ENCODE results near the gene FRMPD4. TPM values are rescaled to one million over a fixed set of nuclear protein-coding genes. Genes with fewer than 3 reads are reported as not detected.

The FRMPD4 gene
- total RNA-seq, 2 experiments from 2014 or later, result not detected

DNA sequence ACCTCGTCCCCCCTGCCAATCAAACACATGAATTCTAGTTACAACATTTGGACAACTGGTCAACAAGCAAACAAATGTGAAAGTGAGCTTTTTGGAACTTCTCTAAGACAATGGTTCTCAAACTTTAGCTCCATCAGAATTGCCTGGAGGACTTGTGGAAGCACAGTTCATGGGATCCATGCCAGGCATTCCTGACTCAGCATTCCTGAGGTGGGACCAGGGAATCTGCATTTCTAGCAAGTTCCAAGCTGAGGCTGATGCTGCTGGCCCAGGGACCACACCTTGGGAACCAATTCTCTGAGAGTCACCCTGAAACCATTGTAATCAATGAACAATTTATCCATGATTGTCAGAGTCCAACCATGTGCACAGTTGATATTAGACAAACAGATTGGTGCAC is 609.2 kb downstream of the FRMPD4 start:
- DNase-seq (no peak), ATAC-seq (no peak)
- no peak overlapping the region for H3K4me3 Mint-ChIP-seq
- no peaks in the 10 kb centered on the region for H3K9me3 Mint-ChIP-seq (ENCODE audit: low read depth)
- no peaks in the 10 kb centered on the region for H3K36me3 Mint-ChIP-seq
- H3K27me3 Mint-ChIP-seq, result no peaks in the 10 kb centered on the region
- CTCF ChIA-PET, result no interaction called here
- H3K27ac Mint-ChIP-seq, result no peak overlapping the region
- no peaks in the 10 kb centered on the region for H3K4me1 Mint-ChIP-seq

DNA sequence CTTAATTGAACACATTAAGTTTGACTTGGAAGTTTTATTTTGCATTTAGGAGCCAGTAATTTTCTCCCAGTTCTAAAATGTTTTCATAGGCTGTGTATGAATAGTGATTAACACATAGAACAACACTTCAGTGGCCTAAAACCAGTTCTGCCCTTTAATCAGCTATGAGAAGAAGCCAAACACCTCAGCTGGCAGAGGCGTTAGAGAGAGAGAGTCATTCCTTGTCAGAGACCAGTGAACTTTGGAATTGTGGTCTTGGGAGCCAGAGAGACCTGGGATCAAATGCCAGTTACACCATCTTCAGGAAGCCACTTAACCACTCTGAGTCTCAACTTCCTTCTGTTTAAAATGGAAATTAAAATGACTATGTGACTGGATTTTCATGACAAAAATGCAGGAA is 613.6 kb downstream of the FRMPD4 start:
- no peaks in the 10 kb centered on the region for H3K9me3 Mint-ChIP-seq (ENCODE audit: low read depth)
- DNase-seq, result no peak
- CTCF ChIA-PET, result interaction anchor here (1.2 kb wide), 1 partner anchor 19 kb away, joined by 3 read pairs; no protein-coding TSS in a partner anchor
- H3K4me3 Mint-ChIP-seq, result no peak overlapping the region
- no peaks in the 10 kb centered on the region for H3K36me3 Mint-ChIP-seq
- H3K27me3 Mint-ChIP-seq, result no peaks in the 10 kb centered on the region
- no peak for ATAC-seq
- H3K27ac Mint-ChIP-seq, result no peak overlapping the region
- peaks cover 1% of the 10 kb centered on the region for H3K4me1 Mint-ChIP-seq

DNA sequence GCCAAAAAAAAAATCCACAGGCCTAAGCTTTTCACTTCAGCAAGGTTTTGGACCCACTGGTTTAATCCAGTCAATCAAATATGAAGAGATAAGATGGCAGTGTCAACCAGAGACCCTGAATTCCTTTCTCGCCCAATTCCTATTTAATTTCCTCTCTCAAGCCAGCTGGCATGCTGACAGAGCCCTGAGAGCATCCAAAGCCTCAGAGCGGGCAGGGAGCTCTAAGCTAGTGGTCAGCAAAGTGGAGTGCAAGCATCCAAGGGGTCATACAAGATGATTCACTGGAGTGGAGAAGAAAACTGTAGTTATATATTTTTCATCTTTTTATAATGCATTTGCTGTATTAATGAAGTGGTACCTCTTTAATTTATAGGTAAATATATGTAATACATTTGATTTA is 615.1 kb downstream of the FRMPD4 start:
- CTCF ChIA-PET, result no interaction called here
- ATAC-seq (no peak), DNase-seq (no peak)
- no peak overlapping the region for H3K4me3 Mint-ChIP-seq
- H3K4me1 Mint-ChIP-seq, result peaks cover 1% of the 10 kb centered on the region
- no peak overlapping the region for H3K27ac Mint-ChIP-seq
- H3K27me3 Mint-ChIP-seq, result peaks cover 5% of the 10 kb centered on the region
- H3K9me3 Mint-ChIP-seq (ENCODE audit: low read depth), result no peaks in the 10 kb centered on the region
- H3K36me3 Mint-ChIP-seq, result no peaks in the 10 kb centered on the region

GRCh38 chrX:12758291-12758690 is 620.0 kb downstream of the FRMPD4 start:
- H3K36me3 Mint-ChIP-seq, result no peaks in the 10 kb centered on the region
- peaks cover 6% of the 10 kb centered on the region for H3K27me3 Mint-ChIP-seq
- peaks cover 1% of the 10 kb centered on the region for H3K4me1 Mint-ChIP-seq
- no peaks in the 10 kb centered on the region for H3K9me3 Mint-ChIP-seq (ENCODE audit: low read depth)
- ATAC-seq, result no peak
- DNase-seq, result no peak
- no peak overlapping the region for H3K4me3 Mint-ChIP-seq
- H3K27ac Mint-ChIP-seq, result no peak overlapping the region
- CTCF ChIA-PET, result interaction anchor here (3.2 kb wide), 1 partner anchor 12 kb away, joined by 26 read pairs; no protein-coding TSS in a partner anchor

DNA sequence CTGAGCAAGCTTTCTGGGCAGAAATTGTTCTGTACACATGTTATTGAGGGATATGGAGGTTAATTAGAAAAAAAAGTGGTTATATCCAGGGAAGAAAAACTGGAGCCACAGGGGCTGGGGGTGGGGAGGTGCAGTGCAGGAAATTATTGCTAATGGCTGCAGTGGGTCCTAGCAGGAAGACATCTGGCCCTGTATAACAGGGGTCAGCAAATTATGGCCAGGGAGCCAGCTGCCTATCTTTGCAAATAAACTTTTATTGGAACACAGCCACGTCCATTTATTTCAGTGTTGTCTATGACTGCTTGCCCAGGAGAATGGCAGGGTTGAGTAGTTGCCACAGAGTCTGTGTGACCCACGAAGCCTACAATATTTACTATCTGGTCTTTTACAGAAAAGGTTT is 629.6 kb downstream of the FRMPD4 start:
- Mint-ChIP-seq H3K27me3 (peaks cover 27% of the 10 kb centered on the region), H3K4me3 (no peak overlapping the region), H3K27ac (no peak overlapping the region), H3K9me3 (ENCODE audit: low read depth) (no peaks in the 10 kb centered on the region), H3K36me3 (no peaks in the 10 kb centered on the region), H3K4me1 (peaks cover 4% of the 10 kb centered on the region)
- ATAC-seq (no peak), DNase-seq (no peak)
- CTCF ChIA-PET, result no interaction called here

DNA sequence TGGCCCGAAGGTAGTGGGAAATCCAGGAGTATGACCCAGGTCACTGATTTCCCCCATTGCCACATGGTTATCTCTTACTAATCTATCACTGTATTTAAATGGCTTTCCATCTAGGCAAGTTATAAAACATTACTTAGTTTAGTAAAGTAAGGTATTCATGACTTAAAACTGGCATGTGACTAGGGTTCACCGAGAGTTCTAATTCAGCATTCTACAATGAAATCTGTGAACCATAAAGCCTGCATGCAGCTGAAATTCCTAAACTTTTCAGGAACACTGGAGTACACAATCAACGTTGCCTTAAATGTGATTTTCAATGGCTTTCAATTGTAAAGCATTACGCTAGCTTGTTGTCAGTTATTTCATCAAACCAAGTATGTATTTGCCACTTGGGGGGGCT is 630.2 kb downstream of the FRMPD4 start:
- no peaks in the 10 kb centered on the region for H3K9me3 Mint-ChIP-seq (ENCODE audit: low read depth)
- no peaks in the 10 kb centered on the region for H3K36me3 Mint-ChIP-seq
- no peak overlapping the region for H3K27ac Mint-ChIP-seq
- ATAC-seq (no peak), DNase-seq (no peak)
- H3K4me3 Mint-ChIP-seq, result no peak overlapping the region
- peaks cover 4% of the 10 kb centered on the region for H3K4me1 Mint-ChIP-seq
- CTCF ChIA-PET, result interaction anchor here (0.6 kb wide), 1 partner anchor 9 kb away, joined by 3 read pairs; no protein-coding TSS in a partner anchor
- peaks cover 28% of the 10 kb centered on the region for H3K27me3 Mint-ChIP-seq

- DNase-seq (no peak), ATAC-seq (no peak)
- Mint-ChIP-seq H3K9me3 (ENCODE audit: low read depth) (no peaks in the 10 kb centered on the region), H3K4me1 (peaks cover 4% of the 10 kb centered on the region), H3K36me3 (no peaks in the 10 kb centered on the region), H3K4me3 (no peak overlapping the region), H3K27ac (no peak overlapping the region), H3K27me3 (peaks cover 31% of the 10 kb centered on the region)
- CTCF ChIA-PET, result interaction anchor here (0.7 to 4.4 kb wide), 9 partner anchors 10 to 140 kb away, joined by 3 to 33 read pairs (median 7); partner anchors contain the start of gene PRPS2
These were observed 632.2 kb downstream of the FRMPD4 start for GRCh38 chrX:12770440-12770839.

DNA sequence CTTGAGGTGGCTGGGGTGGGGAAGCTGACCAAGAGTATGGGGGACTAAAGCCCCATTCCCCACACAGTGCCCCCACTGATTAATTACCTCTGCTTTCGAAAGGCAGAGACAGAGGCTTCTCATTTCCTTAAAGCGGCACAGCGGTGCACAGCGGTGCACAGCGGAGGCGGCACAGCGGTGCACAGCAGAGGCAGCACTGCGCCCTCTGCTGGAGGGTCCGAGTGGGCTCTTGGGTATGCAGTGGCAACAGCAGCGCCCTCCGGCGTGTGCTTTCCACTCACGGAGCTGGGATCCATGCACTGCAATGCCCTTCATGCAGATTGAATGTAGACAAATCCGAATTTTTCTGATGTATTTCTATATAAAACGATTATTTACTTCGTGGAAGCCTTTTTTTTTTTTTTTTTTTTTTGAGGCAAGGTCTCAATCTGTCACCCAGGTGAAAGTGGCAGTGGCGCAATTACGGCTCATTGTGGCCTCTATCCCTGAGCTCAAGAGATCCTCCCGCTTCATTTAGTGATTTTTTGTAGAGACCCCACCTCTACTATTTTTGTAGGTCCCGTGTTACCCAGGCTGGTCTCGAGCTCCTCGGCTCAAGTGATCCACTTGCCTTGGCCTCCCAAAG is 633.3 kb downstream of the FRMPD4 start:
- H3K9me3 Mint-ChIP-seq (ENCODE audit: low read depth), result no peaks in the 10 kb centered on the region
- peaks cover 4% of the 10 kb centered on the region for H3K4me1 Mint-ChIP-seq
- H3K27ac Mint-ChIP-seq, result no peak overlapping the region
- CTCF ChIA-PET, result interaction anchor here (0.6 to 4.4 kb wide), 25 partner anchors 9 to 984 kb away, joined by 3 to 33 read pairs (median 4); partner anchors contain the start of gene PRPS2
- no peaks in the 10 kb centered on the region for H3K36me3 Mint-ChIP-seq
- ATAC-seq (peak; percentile 100), DNase-seq (peak; percentile 79)
- H3K27me3 Mint-ChIP-seq, result peaks cover 31% of the 10 kb centered on the region
- no peak overlapping the region for H3K4me3 Mint-ChIP-seq
